SJCRH30 (cell line): ENCODE measurements around the gene PGLYRP2. TPM values are rescaled to one million over a fixed set of nuclear protein-coding genes. Genes with fewer than 3 reads are reported as not detected.
"Not testable (repeated sequence)": the region's sequence is repeated elsewhere in the genome, so short reads cannot be mapped to it uniquely, and the experiment has no call there.

ENCODE experiments used
- DNase-seq, 2 experiments: peaks; one replicate each; pipeline ENCODE4 v3.0.0-alpha.2; 2015 to 2020
- H3K27ac ChIP-seq: fragments of 250-450 bp; sonication (Bioruptor Pico); 2 replicates; pipeline ENCODE4 v1.5.1; 2020; ENCODE audit warnings: mild to moderate bottlenecking, moderate library complexity
- H3K27me3 ChIP-seq: fragments of 250-450 bp; sonication (Bioruptor Pico); 2 replicates; pipeline ENCODE4 v1.5.1; 2020; ENCODE audit warnings: mild to moderate bottlenecking, moderate library complexity
- H3K36me3 ChIP-seq: fragments of 250-450 bp; sonication (Bioruptor Pico); 2 replicates; pipeline ENCODE4 v1.5.1; 2020; ENCODE audit warnings: mild to moderate bottlenecking, moderate library complexity
- H3K4me1 ChIP-seq: fragments of 250-450 bp; sonication (Bioruptor Pico); 2 replicates; pipeline ENCODE4 v1.5.1; 2020; ENCODE audit warnings: mild to moderate bottlenecking, moderate library complexity
- H3K4me3 ChIP-seq: fragments of 250-450 bp; sonication (Bioruptor Pico); 2 replicates; pipeline ENCODE4 v1.5.1; 2020; ENCODE audit warnings: mild to moderate bottlenecking, moderate library complexity
- H3K9me3 ChIP-seq: fragments of 250-450 bp; sonication (Bioruptor Pico); replicated peaks from 2 replicates; pipeline ENCODE4 v1.5.1; 2020; ENCODE audit warnings: mild to moderate bottlenecking, moderate library complexity
- total RNA-seq: library from RNA; depleted of rRNA; stranded (reverse); fragments of >200 nt; shearing (Covaris generic); gene quantifications from 2 replicates; pipeline ENCODE4 v1.2.3, GENCODE V29; 2014; rRNA removed

PGLYRP2 gene, protein sequence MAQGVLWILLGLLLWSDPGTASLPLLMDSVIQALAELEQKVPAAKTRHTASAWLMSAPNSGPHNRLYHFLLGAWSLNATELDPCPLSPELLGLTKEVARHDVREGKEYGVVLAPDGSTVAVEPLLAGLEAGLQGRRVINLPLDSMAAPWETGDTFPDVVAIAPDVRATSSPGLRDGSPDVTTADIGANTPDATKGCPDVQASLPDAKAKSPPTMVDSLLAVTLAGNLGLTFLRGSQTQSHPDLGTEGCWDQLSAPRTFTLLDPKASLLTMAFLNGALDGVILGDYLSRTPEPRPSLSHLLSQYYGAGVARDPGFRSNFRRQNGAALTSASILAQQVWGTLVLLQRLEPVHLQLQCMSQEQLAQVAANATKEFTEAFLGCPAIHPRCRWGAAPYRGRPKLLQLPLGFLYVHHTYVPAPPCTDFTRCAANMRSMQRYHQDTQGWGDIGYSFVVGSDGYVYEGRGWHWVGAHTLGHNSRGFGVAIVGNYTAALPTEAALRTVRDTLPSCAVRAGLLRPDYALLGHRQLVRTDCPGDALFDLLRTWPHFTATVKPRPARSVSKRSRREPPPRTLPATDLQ
- not detected in 2 replicates for total RNA-seq

DNA sequence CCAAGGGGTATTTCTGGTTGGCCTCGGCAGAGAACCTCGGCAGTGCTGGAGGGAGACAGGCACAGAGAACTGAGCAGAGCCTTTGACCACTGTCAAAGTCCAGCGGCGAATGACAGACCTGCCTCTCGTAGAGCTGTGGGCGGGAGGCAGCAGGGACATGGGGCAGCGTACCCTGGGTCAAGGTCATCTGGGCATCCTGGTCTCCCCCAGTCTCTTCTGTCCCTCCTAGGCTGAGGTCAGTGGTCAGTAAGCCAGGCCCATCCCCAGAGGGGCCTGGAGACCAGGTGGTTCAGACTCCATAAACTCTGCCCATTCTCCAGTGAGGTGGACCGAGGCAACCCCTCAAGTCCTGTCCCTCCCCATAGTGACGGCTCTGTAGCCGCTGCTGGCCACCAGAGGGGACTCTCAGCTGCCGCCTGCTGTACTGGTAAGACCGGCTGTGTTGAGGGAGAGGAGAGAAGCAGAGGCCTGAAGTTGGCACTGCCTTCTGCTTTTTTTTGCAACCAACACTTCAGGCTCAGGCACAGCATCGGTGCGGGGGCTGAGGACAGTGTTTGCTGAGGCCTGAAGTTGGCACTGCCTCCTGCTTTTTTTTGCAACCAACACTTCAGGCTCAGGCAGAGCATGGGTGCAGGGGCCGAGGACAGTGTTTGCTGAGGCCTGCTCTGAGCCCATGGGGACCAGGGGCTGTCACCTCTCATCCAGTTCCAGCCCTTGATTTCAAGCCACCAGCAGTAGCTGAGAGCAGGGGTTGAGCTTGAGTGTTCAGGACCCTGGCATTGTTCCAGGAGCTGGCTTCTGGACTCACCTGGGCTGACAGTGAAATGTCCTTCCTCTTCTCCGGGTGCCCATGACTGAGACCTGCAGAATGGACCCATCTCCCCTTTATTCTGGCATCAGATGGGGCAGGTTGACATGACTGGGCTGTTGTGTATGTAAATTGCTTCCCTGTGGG lies at the start of gene PGLYRP2:
Gene PGLYRP2, minus strand, starts transcription at position 111 of the 955 bp plus-strand sequence. CDS start 130 bp downstream, outside the sequence.
- Histone ChIP-seq H3K36me3 (no peaks in the 10 kb centered on the region), H3K4me3 (no peak within 1 kb of the TSS), H3K27me3 (peaks cover 5% of the 10 kb centered on the region; the same call in 1 of the 2 replicates), H3K9me3 (no peaks in the 10 kb centered on the region), H3K4me1 (no peaks in the 10 kb centered on the region), H3K27ac (no peak within 1 kb of the TSS)
- DNase-seq = no peak

DNA sequence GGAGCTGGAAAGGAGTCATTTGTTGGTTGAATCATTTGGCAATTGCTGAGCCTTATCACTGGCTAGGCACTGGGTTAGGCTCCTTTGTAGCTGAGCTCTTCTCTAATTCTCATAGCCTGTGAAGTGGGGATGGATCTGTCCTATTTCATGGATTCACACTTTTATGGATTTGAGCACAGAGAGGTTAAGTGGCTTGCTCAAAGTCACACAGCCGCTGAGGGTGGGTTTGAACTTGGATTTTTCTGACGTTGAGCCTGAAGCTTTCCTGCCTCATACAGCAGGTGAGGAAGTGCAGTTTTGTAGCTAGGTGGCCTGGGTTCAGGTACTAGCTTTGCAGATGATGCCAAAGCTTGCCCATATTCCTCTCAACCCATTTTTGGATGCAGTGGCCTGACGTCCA lies 48.4 kb upstream of the PGLYRP2 start:
- no peak overlapping the region for H3K4me3 ChIP-seq
- no peaks in the 10 kb centered on the region for H3K36me3 ChIP-seq
- no peaks in the 10 kb centered on the region for H3K9me3 ChIP-seq
- H3K27ac ChIP-seq = no peak overlapping the region
- no peaks in the 10 kb centered on the region for H3K4me1 ChIP-seq
- no peak for DNase-seq
- peaks cover 6% of the 10 kb centered on the region; the same call in 1 of the 2 replicates for H3K27me3 ChIP-seq

- Histone ChIP-seq H3K27me3 (peaks cover 6% of the 10 kb centered on the region; the same call in 1 of the 2 replicates), H3K4me3 (no peak overlapping the region), H3K9me3 (no peaks in the 10 kb centered on the region), H3K36me3 (no peaks in the 10 kb centered on the region), H3K27ac (no peak overlapping the region), H3K4me1 (no peaks in the 10 kb centered on the region)
- no peak for DNase-seq
Observed at GRCh38 chr19:15526408-15526807, 47.1 kb upstream of the PGLYRP2 start.

- Histone ChIP-seq H3K9me3 (no peaks in the 10 kb centered on the region), H3K27ac (no peak overlapping the region), H3K4me1 (no peaks in the 10 kb centered on the region), H3K36me3 (no peaks in the 10 kb centered on the region), H3K27me3 (peaks cover 6% of the 10 kb centered on the region; the same call in 1 of the 2 replicates), H3K4me3 (no peak overlapping the region)
- no peak for DNase-seq
Observed at GRCh38 chr19:15525291-15525690, 46.0 kb upstream of the PGLYRP2 start.

DNA sequence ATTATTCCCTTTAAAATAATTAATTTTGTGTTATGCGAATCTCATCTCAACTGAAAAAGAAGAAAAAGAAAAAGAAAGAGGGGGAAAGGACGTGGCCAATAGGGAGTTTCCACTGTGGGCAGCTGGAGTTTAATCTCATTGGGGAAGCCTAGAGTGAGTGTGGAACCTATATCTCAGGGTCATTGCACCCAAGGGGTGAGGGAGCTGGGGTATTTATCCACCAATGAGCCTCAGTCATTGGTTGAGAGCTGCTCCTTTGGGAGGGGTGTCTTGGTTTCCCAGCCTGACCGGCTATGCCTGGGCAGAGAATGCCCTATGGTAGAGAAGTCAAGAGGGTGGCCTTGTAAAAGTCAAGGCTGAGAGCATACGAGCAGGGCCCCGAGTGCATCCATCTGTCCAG lies 45.5 kb upstream of the PGLYRP2 start:
- H3K4me3 ChIP-seq = no peak overlapping the region
- H3K4me1 ChIP-seq = no peaks in the 10 kb centered on the region
- H3K9me3 ChIP-seq = no peaks in the 10 kb centered on the region
- H3K36me3 ChIP-seq = no peaks in the 10 kb centered on the region
- DNase-seq = no peak
- no peak overlapping the region for H3K27ac ChIP-seq
- peaks cover 8% of the 10 kb centered on the region; the same call in 1 of the 2 replicates for H3K27me3 ChIP-seq

GRCh38 chr19:15519433-15519976 lies 40.2 kb upstream of the PGLYRP2 start:
- H3K4me1 ChIP-seq = no peaks in the 10 kb centered on the region

DNA sequence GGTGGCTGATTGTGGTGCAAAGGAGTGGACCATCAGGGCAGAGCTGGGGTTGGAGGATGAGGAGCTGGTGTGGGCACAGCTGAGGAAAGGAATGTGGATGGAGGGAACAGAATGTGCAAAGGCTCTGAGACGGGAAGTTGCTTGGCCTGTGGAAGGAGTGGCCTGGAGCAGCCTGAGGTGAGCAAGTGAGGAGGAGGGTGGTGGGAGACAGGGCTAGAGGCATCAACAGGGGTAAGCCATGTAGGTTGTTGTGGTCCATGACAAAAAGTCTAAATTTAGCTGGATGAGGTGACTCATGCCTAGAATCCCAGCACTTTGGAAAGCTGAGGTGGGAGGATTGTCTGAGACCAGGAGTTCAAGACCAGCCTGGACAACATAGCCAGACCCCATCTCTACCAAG lies 38.5 kb upstream of the PGLYRP2 start:
- Histone ChIP-seq H3K4me1 (no peaks in the 10 kb centered on the region), H3K27me3 (0 out of 2 replicates have a peak, but pooled peaks cover 2% of the 10 kb centered on the region), H3K4me3 (no peak overlapping the region), H3K9me3 (peaks cover 7% of the 10 kb centered on the region), H3K36me3 (no peaks in the 10 kb centered on the region), H3K27ac (no peak overlapping the region)
- DNase-seq = no peak

More at GRCh38 chr19:15519433-15519976, 40.2 kb upstream of the PGLYRP2 start:
- Histone ChIP-seq H3K9me3 (peaks cover 7% of the 10 kb centered on the region), H3K27me3 (peaks cover 8% of the 10 kb centered on the region; the same call in 1 of the 2 replicates), H3K4me3 (no peak overlapping the region), H3K36me3 (no peaks in the 10 kb centered on the region), H3K27ac (no peak overlapping the region)
- DNase-seq = no peak

DNA sequence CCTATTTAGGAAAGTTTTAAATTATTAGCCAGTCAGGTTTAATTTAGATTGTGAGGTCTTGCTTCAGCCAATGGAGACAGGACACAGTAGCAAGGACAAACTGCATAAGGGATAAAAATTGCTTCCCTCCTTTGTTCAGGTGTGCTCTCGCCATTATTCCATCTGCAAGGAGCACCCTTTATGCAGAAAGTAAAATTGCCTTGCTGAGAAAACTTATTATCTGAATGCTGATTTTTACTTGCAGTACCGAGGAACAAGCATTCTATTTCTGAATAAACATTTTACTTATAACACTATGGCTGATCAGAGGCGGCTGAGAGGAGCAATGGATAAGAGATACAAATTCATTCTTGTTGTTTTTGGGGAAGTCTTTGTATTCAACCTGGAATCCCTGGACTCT lies 37.1 kb upstream of the PGLYRP2 start:
- H3K9me3 ChIP-seq = peaks cover 7% of the 10 kb centered on the region
- DNase-seq = no peak
- H3K4me3 ChIP-seq = no peak overlapping the region
- H3K27me3 ChIP-seq = 0 out of 2 replicates have a peak, but pooled peaks cover 2% of the 10 kb centered on the region
- H3K36me3 ChIP-seq = no peaks in the 10 kb centered on the region
- H3K4me1 ChIP-seq = no peaks in the 10 kb centered on the region
- no peak overlapping the region for H3K27ac ChIP-seq

- H3K27ac ChIP-seq, H3K4me1 ChIP-seq, H3K27me3 ChIP-seq, DNase-seq, H3K9me3 ChIP-seq, H3K36me3 ChIP-seq, H3K4me3 ChIP-seq: not testable (repeated sequence)
Observed at GRCh38 chr19:15515227-15515625, 35.9 kb upstream of the PGLYRP2 start.

DNA sequence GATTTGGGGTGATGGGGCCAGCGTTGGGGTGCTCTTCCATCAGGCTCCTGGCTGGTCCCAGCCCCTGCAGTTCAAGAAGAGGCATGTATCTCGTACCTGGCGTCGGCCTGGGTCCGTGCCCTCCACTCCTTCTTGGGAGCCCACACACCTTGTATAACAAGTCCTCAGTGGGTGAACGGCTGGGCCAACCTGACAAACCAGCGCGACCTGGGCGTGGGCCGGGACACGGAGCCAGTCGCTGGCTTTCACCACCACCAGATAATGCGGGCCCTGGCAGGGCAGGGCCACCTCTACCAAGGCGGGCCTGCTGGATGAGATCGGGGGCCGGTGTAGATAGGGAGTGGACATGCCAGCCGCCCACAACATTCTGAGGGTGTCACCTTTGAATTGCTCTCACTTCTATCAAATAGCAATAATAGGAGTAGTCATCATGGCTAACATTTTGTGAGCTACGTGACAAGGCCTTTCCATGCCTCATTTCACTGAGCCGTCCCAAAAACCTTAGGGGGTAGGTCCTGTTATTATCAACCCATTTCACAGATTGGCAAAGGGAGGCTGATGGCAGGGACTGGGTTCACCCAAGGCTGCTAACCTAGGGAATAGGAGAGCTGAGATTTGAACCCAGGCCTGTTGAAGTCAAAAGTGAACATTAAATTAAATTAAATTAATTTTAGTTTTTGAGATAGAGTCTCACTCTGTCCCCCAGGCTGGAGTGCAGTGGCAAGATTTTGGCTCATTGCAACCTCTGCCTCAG lies 32.5 kb upstream of the PGLYRP2 start:
- peaks cover 15% of the 10 kb centered on the region; the same call in 1 of the 2 replicates for H3K27me3 ChIP-seq
- H3K9me3 ChIP-seq = peaks cover 6% of the 10 kb centered on the region
- no peak overlapping the region for H3K27ac ChIP-seq
- no peaks in the 10 kb centered on the region for H3K4me1 ChIP-seq
- no peak overlapping the region for H3K4me3 ChIP-seq
- no peaks in the 10 kb centered on the region for H3K36me3 ChIP-seq
- DNase-seq = no peak

- H3K4me1 ChIP-seq = no peaks in the 10 kb centered on the region
- no peak within 1 kb of the TSS for H3K4me3 ChIP-seq
Observed at GRCh38 chr19:15508035-15508710, 28.9 kb upstream of the PGLYRP2 start, which contains the start of gene CYP4F22. TSS of gene CYP4F22 (plus strand) at chr19:15508525. CDS start at chr19:15525337, 16,812 bp downstream.

DNA sequence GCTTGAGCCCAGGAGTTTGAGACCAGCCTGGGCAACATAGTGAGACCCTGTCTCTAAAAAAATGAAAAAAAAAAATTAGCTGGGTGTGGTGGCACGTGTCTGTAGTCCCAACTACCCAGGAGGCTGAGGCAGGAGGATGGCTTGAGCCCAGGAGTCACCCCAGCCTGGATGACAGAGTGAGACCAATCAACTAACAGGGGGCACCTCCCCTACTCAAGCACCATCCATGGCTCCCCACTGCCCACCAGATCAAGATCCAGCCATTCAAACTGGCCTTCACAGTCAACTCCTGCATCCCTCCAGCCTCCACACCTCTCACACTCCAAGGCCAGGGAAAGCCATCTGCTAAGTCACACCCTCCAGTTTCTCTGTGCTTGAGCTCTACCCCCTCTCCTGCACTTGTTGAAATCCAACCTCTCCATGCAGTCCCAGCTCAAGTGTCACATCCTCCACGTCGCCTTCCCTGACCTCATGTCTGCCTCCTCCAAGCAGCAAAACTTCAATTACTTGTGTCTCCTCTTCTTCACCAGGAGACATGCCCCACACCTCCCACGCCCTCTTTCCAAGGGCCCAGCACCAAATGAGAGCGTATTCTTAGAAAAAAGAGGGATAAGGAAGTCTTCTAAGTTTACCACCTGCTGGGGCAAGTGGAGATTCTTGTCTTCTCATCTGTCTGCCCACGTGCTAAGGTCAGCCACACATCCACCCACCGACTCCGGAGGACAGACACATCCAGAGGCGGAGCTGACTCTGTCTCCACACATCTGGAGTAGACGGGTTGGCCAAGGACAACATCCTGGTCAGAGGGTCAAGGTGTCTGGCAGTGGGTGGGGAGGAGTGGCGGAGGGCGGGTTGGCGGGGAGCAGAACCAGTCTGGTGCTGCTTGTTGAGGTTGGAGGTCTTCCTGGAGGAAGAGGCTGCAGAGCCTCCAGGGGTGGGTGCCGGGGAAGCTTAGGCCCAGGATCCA lies 28.1 kb upstream of the PGLYRP2 start:
- Histone ChIP-seq H3K27me3 (peaks cover 18% of the 10 kb centered on the region; the same call in 1 of the 2 replicates), H3K4me1 (no peaks in the 10 kb centered on the region), H3K36me3 (no peaks in the 10 kb centered on the region), H3K4me3 (no peak overlapping the region), H3K9me3 (no peaks in the 10 kb centered on the region), H3K27ac (no peak overlapping the region)
- no peak for DNase-seq

More at GRCh38 chr19:15508035-15508710, 28.9 kb upstream of the PGLYRP2 start, which contains the start of gene CYP4F22:
- Histone ChIP-seq H3K27me3 (peaks cover 18% of the 10 kb centered on the region; the same call in 1 of the 2 replicates), H3K36me3 (no peaks in the 10 kb centered on the region), H3K9me3 (no peaks in the 10 kb centered on the region), H3K27ac (no peak within 1 kb of the TSS)
- DNase-seq = no peak
